Retinal pigment epithelial cell (primary cell): ENCODE data around the gene MVP.

Experiments used
- DNase-seq: peaks from one replicate; pipeline ENCODE4 v3.0.0-alpha.2; 2010; ENCODE audit warnings: low read depth
- H3K4me3 ChIP-seq: 2 replicates; pipeline ENCODE4 v1.5.1; 2011; ENCODE audit warnings: mild to moderate bottlenecking, low read length, control low read depth, moderate library complexity
- CTCF ChIP-seq: conservative IDR thresholded peaks from 2 replicates; pipeline ENCODE4 v1.5.1; 2011; ENCODE audit warnings: low read depth, low read length, control low read depth, inconsistent platforms

MVP gene

GRCh38 chr16:29854520-29855100, 34.3 kb downstream of the MVP start:
- H3K4me3 ChIP-seq, result no peak overlapping the region
- no peak for TF ChIP-seq CTCF
- DNase-seq, result no peak

DNA sequence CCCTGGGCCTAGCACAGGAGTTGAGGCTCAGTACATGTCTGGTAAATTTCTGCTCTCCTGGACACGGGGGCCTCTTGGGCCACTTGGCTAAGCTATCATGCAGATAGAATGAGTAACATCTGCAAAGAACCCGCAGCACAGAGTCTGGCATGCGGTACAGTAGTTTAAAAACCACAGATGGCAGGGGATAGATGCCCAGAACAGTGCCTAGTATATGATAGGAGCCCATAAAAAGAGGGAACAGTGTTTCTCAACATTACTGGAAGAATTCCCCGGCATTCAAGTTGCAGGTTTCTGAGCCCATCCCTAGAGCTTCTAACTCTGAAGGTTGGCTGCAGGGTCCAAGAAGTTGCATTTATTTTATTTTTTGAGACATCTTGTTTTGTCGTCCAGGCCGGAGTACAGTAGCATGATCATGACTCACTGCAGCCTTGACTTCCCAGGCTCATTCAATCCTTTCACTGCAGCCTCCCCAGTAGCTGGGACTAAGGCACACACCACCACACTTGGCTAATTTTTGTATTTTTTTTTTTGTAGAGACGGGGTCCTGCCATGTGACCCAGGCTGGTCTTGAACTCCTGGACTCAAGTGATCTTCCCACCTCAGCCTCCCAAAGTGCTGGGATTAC, 37.0 kb downstream of the MVP start:
- H3K4me3 ChIP-seq, result no peak overlapping the region
- no peak for DNase-seq
- no peak for TF ChIP-seq CTCF

GRCh38 chr16:29858149-29858849, 38.0 kb downstream of the MVP start:
- DNase-seq, result no peak
- no peak overlapping the region for H3K4me3 ChIP-seq
- TF ChIP-seq CTCF, result no peak

GRCh38 chr16:29858974-29859373, 38.7 kb downstream of the MVP start:
- H3K4me3 ChIP-seq, result no peak overlapping the region
- no peak for TF ChIP-seq CTCF
- DNase-seq, result no peak

GRCh38 chr16:29860218-29860617, 40.0 kb downstream of the MVP start:
- TF ChIP-seq CTCF, result no peak
- H3K4me3 ChIP-seq, result no peak overlapping the region
- DNase-seq, result no peak

GRCh38 chr16:29862383-29862883, 42.2 kb downstream of the MVP start:
- H3K4me3 ChIP-seq, result peak overlapping the region; percentile 79
- peak; percentile 37 for TF ChIP-seq CTCF
- DNase-seq, result no peak
